K562 (cell line): ENCODE results near the gene ZKSCAN3. TPM values are rescaled to one million over a fixed set of nuclear protein-coding genes. Genes with fewer than 3 reads are reported as not detected.

ENCODE experiments used
- ATAC-seq: fragments of 200-7000 bp; cut with Tn5 transposase; 3 replicates; pipeline ENCODE4 v1.9.1; 2020; ENCODE audit warnings: moderate library complexity
- BruUV-seq: library from RNA; stranded (reverse); fragments of 400-500 nt; replicated peaks from 2 replicates; lab custom pipeline; 2021; lab: Mats Ljungman, UMichigan
- CTCF ChIA-PET: fragments of 300-600 bp; formaldehyde crosslinking; extraction: SDS; loops from one replicate; lab custom pipeline; 2021; ENCODE audit warnings: low intra/inter-chr PET ratio; lab: Yijun Ruan, JAX
- POLR2A ChIA-PET: fragments of 300-600, 350-650 bp; sonication (Branson Sonifier 250); formaldehyde crosslinking; extraction: SDS; loops from one replicate; lab custom pipeline; 2021; ENCODE audit warnings: antibody characterized with exemption, inconsistent platforms; lab: Yijun Ruan, JAX
- DNase-seq, 4 experiments: peaks; one replicate each; pipeline versions ENCODE4 v3.0.0 to v3.0.0-alpha.2; 2011 to 2018; ENCODE audit warnings: low spot score in 3 of 4, mixed read lengths in 3 of 4; ENCODE audit errors: extremely low read depth in 1 of 4
- FAIRE-seq: peaks from 2 replicates; lab custom pipeline; 2011; peaks lifted over from hg19 to GRCh38; lab: Jason Lieb, UNC
- H2AFZ ChIP-seq: 2 replicates; pipeline ENCODE4 v1.6.0; 2011; ENCODE audit warnings: low read depth, low read length, control low read depth, inconsistent platforms
- H3K27ac ChIP-seq: fragments of 200-600 bp; 3 replicates; pipeline ENCODE4 v1.8.0; 2011; ENCODE audit warnings: low read depth, mild to moderate bottlenecking, control low read depth, inconsistent platforms, low read length, moderate library complexity, mixed read lengths; ENCODE audit errors: extremely low read depth
- H3K27me3 ChIP-seq, 2 experiments: fragments of 300-600 bp in 1 of 2; 2 replicates in 1 of 2; 3 replicates in 1 of 2; pipeline versions ENCODE4 v1.6.0 to v1.8.0; 2011; ENCODE audit warnings: inconsistent platforms in 2 of 2, low read length in 2 of 2, mild to moderate bottlenecking in 1 of 2, mixed read lengths in 1 of 2, moderate library complexity in 1 of 2; ENCODE audit not compliant: control insufficient read depth in 2 of 2, insufficient read depth in 2 of 2
- H3K36me3 ChIP-seq: fragments of 300-600 bp; 3 replicates; pipeline ENCODE4 v1.8.0; 2011; ENCODE audit warnings: mild to moderate bottlenecking, low read length, inconsistent platforms; ENCODE audit not compliant: control insufficient read depth, insufficient read depth
- H3K4me1 ChIP-seq, 2 experiments: fragments of 200-600 bp in 1 of 2; replicated peaks in 1 of 2; 2 replicates in 1 of 2; 3 replicates in 1 of 2; pipeline versions ENCODE4 v1.5.1 to v1.8.0; 2011; ENCODE audit warnings: inconsistent platforms in 2 of 2, low read length in 2 of 2, mild to moderate bottlenecking in 1 of 2, mixed read lengths in 1 of 2, moderate library complexity in 1 of 2; ENCODE audit not compliant: control insufficient read depth in 2 of 2, insufficient read depth in 2 of 2
- H3K4me2 ChIP-seq: 2 replicates; pipeline ENCODE4 v1.6.1; 2011; ENCODE audit warnings: low read length, control low read depth, inconsistent platforms, mixed read lengths; ENCODE audit not compliant: insufficient read depth
- H3K4me3 ChIP-seq: fragments of 200-600 bp; sonication (generic), shearing (Covaris generic); 2 replicates; pipeline ENCODE4 v1.5.1; 2016; ENCODE audit warnings: control low read depth, inconsistent platforms
- H3K79me2 ChIP-seq: fragments of 200-600 bp; 3 replicates; pipeline ENCODE4 v1.8.0; 2011; ENCODE audit warnings: low read length, inconsistent platforms; ENCODE audit not compliant: control insufficient read depth, insufficient read depth
- H3K9ac ChIP-seq, 2 experiments: 2 replicates each; pipeline versions ENCODE4 v1.6.0 to v1.6.1; 2011; ENCODE audit warnings: low read depth in 2 of 2, low read length in 2 of 2, control low read depth in 1 of 2, inconsistent platforms in 1 of 2, mild to moderate bottlenecking in 1 of 2, mixed read lengths in 1 of 2; ENCODE audit not compliant: insufficient read depth in 1 of 2
- H3K9me1 ChIP-seq: one replicate; pipeline ENCODE4 v1.6.0; 2011; ENCODE audit warnings: inconsistent platforms, mild to moderate bottlenecking, low read length, moderate library complexity; ENCODE audit not compliant: control insufficient read depth, insufficient read depth
- H3K9me3 ChIP-seq: replicated peaks from 2 replicates; pipeline ENCODE4 v1.5.1; 2011; ENCODE audit warnings: low read depth, low read length, inconsistent platforms; ENCODE audit not compliant: control insufficient read depth, insufficient read depth
- H4K20me1 ChIP-seq: replicated peaks from 2 replicates; pipeline ENCODE4 v1.6.1; 2011; ENCODE audit warnings: low read length, inconsistent platforms, mixed read lengths; ENCODE audit not compliant: control insufficient read depth, insufficient read depth
- CHD1 ChIP-seq: fragments of 200-600 bp; sonication (generic); IDR thresholded peaks from one replicate; pipeline ENCODE4 v1.6.1; 2012; ENCODE audit warnings: mild to moderate bottlenecking, moderate library complexity, low read length, inconsistent platforms
- HNRNPLL ChIP-seq: fragments of 200-400 bp; formaldehyde crosslinking; IDR thresholded peaks from 2 replicates; pipeline ENCODE4 v1.6.1; 2017; ENCODE audit warnings: low read length, low read depth, mild to moderate bottlenecking; ENCODE audit not compliant: poor library complexity, severe bottlenecking
- KDM5B ChIP-seq: fragments of 200-600 bp; sonication (generic); IDR thresholded peaks from 2 replicates; pipeline ENCODE4 v1.6.1; 2012; ENCODE audit warnings: low read depth, mild to moderate bottlenecking, moderate library complexity, low read length, control low read depth, inconsistent platforms; ENCODE audit not compliant: insufficient replicate concordance
- NCOA6 ChIP-seq: fragments of 450-650 bp; IDR thresholded peaks from 2 replicates; pipeline ENCODE4 v1.6.1; 2017; ENCODE audit warnings: mild to moderate bottlenecking
- NONO ChIP-seq, 2 experiments: fragments of 200-400 bp in 1 of 2; fragments of 450-650 bp in 1 of 2; formaldehyde crosslinking in 1 of 2; IDR thresholded peaks; 2 replicates each; pipeline ENCODE4 v1.6.1; 2017; ENCODE audit warnings: low read depth in 2 of 2, mild to moderate bottlenecking in 2 of 2, moderate library complexity in 2 of 2, low read length in 1 of 2
- PML ChIP-seq: IDR thresholded peaks from 2 replicates; pipeline ENCODE4 v1.6.1; 2012; ENCODE audit warnings: low read length, inconsistent platforms
- SNAPC5 ChIP-seq: fragments of 250-450 bp; sonication (Bioruptor Pico); IDR thresholded peaks from 2 replicates; pipeline ENCODE4 v1.8.0; 2021; ENCODE audit warnings: moderate library complexity, mild to moderate bottlenecking, inconsistent platforms
- SRSF3 ChIP-seq: fragments of 200-400 bp; formaldehyde crosslinking; IDR thresholded peaks from 2 replicates; pipeline ENCODE4 v1.6.1; 2016; ENCODE audit warnings: mild to moderate bottlenecking, low read length, moderate library complexity; ENCODE audit not compliant: insufficient read depth
- THRAP3 ChIP-seq: fragments of 450-650 bp; IDR thresholded peaks from 2 replicates; pipeline ENCODE4 v1.6.1; 2016; ENCODE audit warnings: mild to moderate bottlenecking, inconsistent platforms, borderline replicate concordance
- ZBTB49 ChIP-seq: sonication (generic); formaldehyde crosslinking; IDR thresholded peaks from 2 replicates; pipeline ENCODE4 v1.8.0; 2022; ENCODE audit warnings: missing genetic modification reagents, mild to moderate bottlenecking, borderline replicate concordance
- ZBTB9 ChIP-seq: fragments of 450-650 bp; formaldehyde crosslinking; IDR thresholded peaks from 2 replicates; pipeline ENCODE4 v1.4.0; 2020; ENCODE audit warnings: mild to moderate bottlenecking, moderate library complexity
- WGBS: fragments of 100-300 bp; shearing (Covaris generic); methylation state at CpG from one replicate; pipeline ENCODE4 v1.1.6; 2016; ENCODE audit warnings: low coverage, mixed read lengths; ENCODE audit not compliant: insufficient coverage; ENCODE audit errors: missing lambda C conversion rate; 5-methylcytosine and 5-hydroxymethylcytosine counted together
- in situ Hi-C: fragments of 300-500 bp; cut with MboI; formaldehyde crosslinking; loops from 4 replicates; pipeline ENCODE4 v1.15.0; 2018; ENCODE audit warnings: inconsistent platforms, mixed read lengths
- intact Hi-C: fragments of 100-400 bp; cut with micrococcal nuclease; formaldehyde crosslinking; loops from 2 replicates; pipeline ENCODE4 v1.14.2; 2022
- polyA plus RNA-seq, 8 experiments: library from polyadenylated mRNA; depleted of rRNA in 4 of 8; stranded (reverse) in 5 of 8; unstranded in 3 of 8; fragments of >200 nt; fragmentation: Nextera tagmentation in 2 of 8; fragmentation: Illumina TruSeq in 1 of 8; extraction: Ambion mirVana in 2 of 8; extraction: Trizol in 1 of 8; gene quantifications; 2 replicates each; pipeline versions ENCODE4 v1.2.1 to v1.2.3, GENCODE V29; 2011 to 2014; ENCODE audit warnings: inconsistent platforms in 1 of 8, missing spikeins in 1 of 8
- total RNA-seq, 7 experiments: library from RNA; depleted of rRNA in 6 of 7; stranded (reverse); fragments of >200 nt in 6 of 7; fragmentation: Illumina TruSeq in 2 of 7; extraction: Trizol in 2 of 7; gene quantifications; 2 replicates each; pipeline versions ENCODE4 v1.2.1 to v1.2.3, GENCODE V29; 2011 to 2021; ENCODE audit warnings: low replicate concordance in 1 of 7

The ZKSCAN3 gene
- total and polyA plus RNA-seq, 9 of the 15 experiments (the other 6 are each of a cell fraction or from before 2014, with no cell fraction given), result 3.0 to 12.4 (median 10.2) TPM

GRCh38 chr6:28377879-28378278, 28.1 kb downstream of the ZKSCAN3 start:
- Histone ChIP-seq H3K4me3 (no peak overlapping the region), H3K36me3 (peaks cover 68% of the 10 kb centered on the region), H3K9ac (no peak overlapping the region), H3K27me3 (no peaks in the 10 kb centered on the region), H4K20me1 (no peaks in the 10 kb centered on the region), H2AFZ (no peak overlapping the region), H3K9me1 (no peaks in the 10 kb centered on the region), H3K4me1 (peaks cover 0 to 5% of the 10 kb centered on the region in 2 experiments; a peak in 1 of 5 replicates), H3K9me3 (peaks cover 18% of the 10 kb centered on the region), H3K4me2 (no peak overlapping the region), H3K79me2 (peaks cover 41% of the 10 kb centered on the region), H3K27ac (no peak overlapping the region)
- CTCF ChIA-PET, result no interaction called here
- ATAC-seq (no peak), FAIRE-seq (no peak), DNase-seq (no peak)
- TF ChIP-seq KDM5B (no peak), PML (no peak), CHD1 (no peak), THRAP3 (no peak), HNRNPLL (no peak), ZBTB49 (CRISPR knock-in tag) (no peak), ZBTB9 (no peak), SNAPC5 (CRISPR knock-in tag) (no peak), SRSF3 (no peak), NCOA6 (no peak), NONO (IDR thresholded peaks at IDR 0.05; ENCODE audit: low read depth in 2 of 2, low read length in 1 of 2) (no peak)
- POLR2A ChIA-PET, result interaction anchor here (1.1 to 1.5 kb wide), 2 partner anchors 11 to 14 kb away, joined by 4 read pairs; no protein-coding TSS in a partner anchor
- no TSS peak for BruUV-seq
- WGBS, result 100% methylated on average over 1 of the region's 1 CpG
- intact Hi-C loops (no loop called here), in situ Hi-C loops (no loop called here)
